Osteoblast (primary cell): ENCODE results near the gene FLCN. TPM values are rescaled to one million over a fixed set of nuclear protein-coding genes. Genes with fewer than 3 reads are reported as not detected.

Experiments used
- DNase-seq: peaks from one replicate; pipeline ENCODE4 v3.0.0; 2011; ENCODE audit warnings: low spot score, mixed read lengths; ENCODE audit not compliant: insufficient read length; ENCODE audit errors: missing footprints
- H2AFZ ChIP-seq: 2 replicates; pipeline ENCODE4 v1.6.0; 2011; ENCODE audit warnings: mild to moderate bottlenecking, low read length
- H3K27ac ChIP-seq: 2 replicates; pipeline ENCODE4 v1.5.1; 2011; ENCODE audit warnings: mild to moderate bottlenecking, low read depth, low read length, moderate library complexity
- H3K27me3 ChIP-seq: 2 replicates; pipeline ENCODE4 v1.6.0; 2012; ENCODE audit warnings: mild to moderate bottlenecking, control low read depth, inconsistent platforms, low read length, moderate library complexity; ENCODE audit not compliant: insufficient read depth
- H3K36me3 ChIP-seq: 2 replicates; pipeline ENCODE4 v1.5.1; 2011; ENCODE audit warnings: mild to moderate bottlenecking, low read length, control low read depth, moderate library complexity; ENCODE audit not compliant: insufficient read depth
- H3K4me1 ChIP-seq: 2 replicates; pipeline ENCODE4 v1.5.1; 2011; ENCODE audit warnings: mild to moderate bottlenecking, low read length, control low read depth, moderate library complexity; ENCODE audit not compliant: insufficient read depth
- H3K4me2 ChIP-seq: 2 replicates; pipeline ENCODE4 v1.6.0; 2011; ENCODE audit warnings: mild to moderate bottlenecking, low read length; ENCODE audit not compliant: insufficient read depth
- H3K4me3 ChIP-seq: fragments of 200-600 bp; sonication (generic); 3 replicates; pipeline ENCODE4 v1.5.1; 2012; ENCODE audit warnings: mild to moderate bottlenecking, low read length, inconsistent platforms; ENCODE audit not compliant: insufficient read depth
- H3K79me2 ChIP-seq: 2 replicates; pipeline ENCODE4 v1.6.0; 2012; ENCODE audit warnings: mild to moderate bottlenecking, low read length, control low read depth, inconsistent platforms; ENCODE audit not compliant: insufficient read depth
- H3K9me3 ChIP-seq: 2 replicates; pipeline ENCODE4 v1.5.1; 2011; ENCODE audit warnings: low read depth, low read length, control low read depth
- H4K20me1 ChIP-seq: 2 replicates; pipeline ENCODE4 v1.6.0; 2012; ENCODE audit warnings: mild to moderate bottlenecking, low read length, control low read depth; ENCODE audit not compliant: insufficient read depth
- CTCF ChIP-seq: IDR thresholded peaks from 2 replicates; pipeline ENCODE4 v1.5.1; 2011; ENCODE audit warnings: mild to moderate bottlenecking, low read depth, low read length, moderate library complexity; ENCODE audit errors: extremely low read depth
- total RNA-seq: library from RNA; depleted of rRNA; stranded (reverse); fragments of >200 nt; gene quantifications from 2 replicates; pipeline ENCODE4 v1.2.3, GENCODE V29; 2012

FLCN gene
- total RNA-seq, 1 donor: 174 TPM

- Histone ChIP-seq H3K4me2 (no peak overlapping the region), H3K27ac (no peak overlapping the region), H3K79me2 (peaks cover 10% of the 10 kb centered on the region), H3K36me3 (peaks cover 65% of the 10 kb centered on the region), H3K9me3 (no peaks in the 10 kb centered on the region), H4K20me1 (peaks cover 16% of the 10 kb centered on the region), H3K4me3 (no peak overlapping the region), H3K27me3 (no peaks in the 10 kb centered on the region), H3K4me1 (peaks cover 5% of the 10 kb centered on the region), H2AFZ (no peak overlapping the region)
- DNase-seq: peak; percentile 31
- TF ChIP-seq CTCF: no peak
These were observed 23.2 kb downstream of the FLCN start for GRCh38 chr17:17213775-17214174.

- Histone ChIP-seq H3K79me2 (peaks cover 13% of the 10 kb centered on the region), H3K36me3 (peaks cover 18% of the 10 kb centered on the region), H3K4me2 (no peak overlapping the region), H3K4me1 (peaks cover 32% of the 10 kb centered on the region), H3K27me3 (no peaks in the 10 kb centered on the region), H3K4me3 (no peak overlapping the region), H3K27ac (no peak overlapping the region), H2AFZ (no peak overlapping the region), H4K20me1 (peaks cover 10% of the 10 kb centered on the region), H3K9me3 (no peaks in the 10 kb centered on the region)
- DNase-seq: peak; percentile 60
- no peak for TF ChIP-seq CTCF
These were observed 29.0 kb downstream of the FLCN start for GRCh38 chr17:17207998-17208397.

- H2AFZ ChIP-seq: peak overlapping the region; percentile 62
- H4K20me1 ChIP-seq: peaks cover 10% of the 10 kb centered on the region
- peaks cover 13% of the 10 kb centered on the region for H3K79me2 ChIP-seq
- peak overlapping the region; percentile 79 for H3K4me3 ChIP-seq
- no peak for TF ChIP-seq CTCF
- H3K4me1 ChIP-seq: peaks cover 32% of the 10 kb centered on the region
- peaks cover 14% of the 10 kb centered on the region for H3K36me3 ChIP-seq
- H3K9me3 ChIP-seq: no peaks in the 10 kb centered on the region
- H3K4me2 ChIP-seq: peak overlapping the region; percentile 94
- peak; percentile 88 for DNase-seq
- H3K27ac ChIP-seq: no peak overlapping the region
- no peaks in the 10 kb centered on the region for H3K27me3 ChIP-seq
These were observed 30.0 kb downstream of the FLCN start for GRCh38 chr17:17206913-17207335.

GRCh38 chr17:17206124-17206912 lies 30.6 kb downstream of the FLCN start, which contains the start of gene PLD6:
Gene PLD6, minus strand, starts transcription at chr17:17206333. Its CDS starts 47 bp downstream, at chr17:17206286.
- no peak for TF ChIP-seq CTCF
- Histone ChIP-seq H3K4me3 (peak within 1 kb of the TSS; percentile 79), H3K27me3 (no peaks in the 10 kb centered on the region), H3K79me2 (peaks cover 13% of the 10 kb centered on the region), H2AFZ (peak within 1 kb of the TSS; percentile 72), H3K4me1 (peaks cover 32% of the 10 kb centered on the region), H3K36me3 (peaks cover 10% of the 10 kb centered on the region), H3K27ac (peak within 1 kb of the TSS; percentile 28), H4K20me1 (peaks cover 7% of the 10 kb centered on the region), H3K4me2 (peak within 1 kb of the TSS; percentile 94), H3K9me3 (no peaks in the 10 kb centered on the region)
- no peak for DNase-seq
